ENCODE data around the gene RPA1.
"Not testable (repeated sequence)": the region's sequence is repeated elsewhere in the genome, so short reads cannot be mapped to it uniquely, and the experiment has no call there.

The RPA1 gene

GRCh38 chr17:1890758-1891450 lies 61.1 kb downstream of the RPA1 start:
- TF ChIP-seq POLR2AphosphoS5 (IDR thresholded peaks at IDR 0.05; ENCODE audit: low read depth, low read length) (no peak), POLR2A (IDR thresholded peaks at IDR 0.05; ENCODE audit: low read depth, low read length) (no peak), TAF1 (IDR thresholded peaks at IDR 0.05; ENCODE audit: borderline replicate concordance, low read depth, low read length) (no peak)
- DNase-seq (ENCODE audit: insufficient read length) = no peak
- FAIRE-seq = no peak

GRCh38 chr17:1894753-1895339 lies 65.0 kb downstream of the RPA1 start:
- no peak for TF ChIP-seq TAF1 (IDR thresholded peaks at IDR 0.05; ENCODE audit: borderline replicate concordance, low read depth, low read length)
- TF ChIP-seq POLR2A (IDR thresholded peaks at IDR 0.05; ENCODE audit: low read depth, low read length) = no peak
- TF ChIP-seq POLR2AphosphoS5 (IDR thresholded peaks at IDR 0.05; ENCODE audit: low read depth, low read length) = no peak
- FAIRE-seq (no peak), DNase-seq (ENCODE audit: insufficient read length) (no peak)

DNA sequence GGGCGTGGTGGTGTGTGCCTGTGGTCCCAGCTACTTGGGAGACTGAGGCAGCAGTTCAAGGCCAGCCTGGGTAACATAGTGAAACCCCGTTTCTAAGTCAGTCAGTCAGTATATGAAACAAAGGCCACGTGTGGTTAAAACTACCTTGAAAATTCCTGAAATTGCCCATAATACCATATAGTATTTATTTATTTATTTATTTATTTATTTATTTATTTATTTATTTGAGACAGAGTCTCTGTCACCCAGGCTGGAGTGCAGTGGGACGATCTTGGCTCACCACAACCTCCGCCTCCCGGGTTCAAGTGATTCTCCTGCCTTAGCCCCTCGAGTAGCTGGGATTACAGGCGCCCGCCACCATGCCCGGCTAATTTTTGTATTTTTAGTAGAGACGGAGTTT lies 65.7 kb downstream of the RPA1 start:
- not testable (repeated sequence) for FAIRE-seq; DNase-seq (ENCODE audit: insufficient read length)

DNA sequence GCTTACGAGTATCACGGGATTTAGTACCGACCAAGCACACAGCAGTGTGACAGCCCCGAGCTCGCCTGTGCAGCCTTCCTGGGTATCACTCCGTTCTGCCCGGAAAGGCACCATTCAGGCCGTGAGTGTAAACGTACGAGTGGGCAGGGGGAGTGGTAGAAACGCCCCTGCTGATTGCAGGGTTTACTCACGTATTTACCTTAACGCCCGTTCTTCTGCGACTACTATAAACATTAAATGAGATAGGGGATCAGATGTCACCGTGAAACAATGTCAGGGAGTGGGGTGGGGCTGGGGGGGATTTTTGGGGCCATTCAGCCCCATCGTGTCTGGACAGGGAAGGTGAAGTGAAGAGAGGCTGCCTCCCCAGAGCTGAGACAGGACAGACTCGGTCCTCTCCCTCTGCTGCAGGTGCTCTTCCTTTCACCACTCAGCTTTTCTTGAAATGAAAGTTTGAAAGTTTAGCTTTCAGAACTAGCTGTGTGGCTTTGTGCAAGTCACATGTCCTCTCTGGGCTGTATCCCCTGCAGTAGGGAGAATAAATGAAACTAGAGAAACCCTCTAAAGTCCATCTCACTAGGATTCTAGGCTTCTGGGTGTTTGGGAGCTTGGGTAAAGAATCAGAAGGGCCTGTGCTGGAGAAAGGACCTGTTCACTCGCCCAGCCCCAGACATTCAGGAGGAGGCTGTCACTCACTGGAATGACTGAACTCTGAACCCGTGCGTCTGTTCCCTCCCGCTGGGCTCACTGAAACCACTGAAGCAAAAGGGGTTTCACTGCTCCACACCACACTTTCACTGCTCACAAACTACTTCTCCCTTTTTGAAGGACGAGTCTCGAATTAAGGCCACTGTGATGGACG lies 66.7 kb downstream of the RPA1 start:
- FAIRE-seq = peak; percentile 93
- no peak for TF ChIP-seq POLR2A (IDR thresholded peaks at IDR 0.05; ENCODE audit: low read depth, low read length)
- DNase-seq (ENCODE audit: insufficient read length) = peak; percentile 35

- FAIRE-seq (no peak), DNase-seq (ENCODE audit: insufficient read length) (no peak)
- TF ChIP-seq POLR2A (IDR thresholded peaks at IDR 0.05; ENCODE audit: low read depth, low read length) = no peak
Measured at GRCh38 chr17:1897105-1897656, 67.4 kb downstream of the RPA1 start.

GRCh38 chr17:1898332-1898731 lies 68.5 kb downstream of the RPA1 start:
- DNase-seq (ENCODE audit: insufficient read length) = no peak
- FAIRE-seq = no peak
- no peak for TF ChIP-seq POLR2AphosphoS5 (IDR thresholded peaks at IDR 0.05; ENCODE audit: low read depth, low read length)
- TF ChIP-seq POLR2A (IDR thresholded peaks at IDR 0.05; ENCODE audit: low read depth, low read length) = no peak
- no peak for TF ChIP-seq TAF1 (IDR thresholded peaks at IDR 0.05; ENCODE audit: borderline replicate concordance, low read depth, low read length)

GRCh38 chr17:1898872-1899271 lies 69.1 kb downstream of the RPA1 start:
- TF ChIP-seq POLR2AphosphoS5 (IDR thresholded peaks at IDR 0.05; ENCODE audit: low read depth, low read length) = no peak
- TF ChIP-seq POLR2A (IDR thresholded peaks at IDR 0.05; ENCODE audit: low read depth, low read length) = no peak
- TF ChIP-seq TAF1 (IDR thresholded peaks at IDR 0.05; ENCODE audit: borderline replicate concordance, low read depth, low read length) = no peak
- FAIRE-seq (no peak), DNase-seq (ENCODE audit: insufficient read length) (no peak)

DNA sequence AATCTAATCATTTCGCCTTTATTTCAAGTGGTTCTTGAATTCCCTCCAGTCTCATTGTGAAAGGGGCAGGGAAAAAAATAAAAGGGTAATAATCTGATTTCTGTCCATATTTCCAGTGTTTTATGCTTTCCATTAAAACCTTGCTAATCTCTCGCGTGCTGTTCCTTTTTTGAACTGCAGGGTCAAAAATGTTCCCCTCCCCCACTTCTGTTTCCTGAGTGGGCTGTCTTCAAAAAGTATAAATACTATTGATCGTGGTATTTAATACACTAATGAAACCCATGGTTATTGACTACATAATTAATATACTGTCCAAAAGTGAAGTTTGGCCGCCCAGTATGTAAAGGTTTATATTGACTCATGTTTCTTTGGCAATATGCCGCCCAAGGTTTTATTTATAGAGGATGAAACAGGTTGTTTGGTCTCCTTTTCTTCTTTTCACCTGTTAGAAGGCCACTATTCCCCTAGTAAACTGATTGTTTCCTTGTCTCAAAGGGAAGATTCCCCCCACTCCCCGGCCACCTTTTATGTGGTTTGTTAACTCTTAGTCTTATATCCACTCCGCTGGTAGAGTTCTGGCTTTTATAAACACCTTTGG lies 69.7 kb downstream of the RPA1 start:
- TF ChIP-seq POLR2A (IDR thresholded peaks at IDR 0.05; ENCODE audit: low read depth, low read length) (no peak), POLR2AphosphoS5 (IDR thresholded peaks at IDR 0.05; ENCODE audit: low read depth, low read length) (no peak), TAF1 (IDR thresholded peaks at IDR 0.05; ENCODE audit: borderline replicate concordance, low read depth, low read length) (no peak)
- FAIRE-seq = no peak

DNA sequence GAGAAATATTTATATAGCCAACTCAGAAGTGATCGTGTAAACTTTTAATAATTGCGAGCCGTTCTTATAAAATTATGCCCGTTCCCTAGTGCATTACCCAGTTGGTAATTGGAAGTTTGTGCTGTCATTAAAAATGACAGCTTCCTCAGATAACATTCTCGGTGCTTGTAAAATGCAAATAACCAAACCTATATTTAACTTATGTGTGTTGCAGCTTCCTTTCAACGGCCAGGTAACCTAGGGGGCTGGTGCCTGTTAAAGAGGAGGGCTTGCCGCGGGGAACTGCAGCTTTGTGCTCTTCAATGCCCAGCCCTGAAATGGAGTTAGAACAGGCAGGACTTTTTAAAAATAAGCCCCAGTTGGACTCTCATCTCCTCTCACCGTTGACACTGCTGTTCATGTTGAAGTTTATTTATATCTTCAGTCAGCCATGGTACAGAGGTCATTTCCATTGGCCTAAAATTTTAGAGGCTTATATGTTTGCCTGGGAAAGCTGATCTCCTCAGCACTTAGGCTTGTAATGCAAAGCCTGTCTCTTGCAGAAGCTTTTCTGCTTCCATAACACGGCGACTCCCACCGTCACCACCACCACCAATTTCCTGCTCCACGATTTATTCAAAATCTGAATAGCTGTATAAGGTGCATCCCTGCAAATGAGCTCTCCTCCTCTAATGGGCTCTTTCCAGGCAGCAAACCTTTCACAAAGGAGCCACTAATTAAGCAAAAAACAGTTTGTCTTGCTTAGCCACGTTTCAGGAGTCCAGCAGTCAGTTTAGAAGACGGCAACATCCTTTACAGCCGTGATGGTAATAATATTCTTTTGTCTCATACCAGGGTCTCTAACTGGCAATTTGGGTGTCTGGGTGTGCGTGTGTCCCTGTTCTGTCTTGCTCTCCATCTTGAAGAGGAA lies 74.7 kb downstream of the RPA1 start:
- TF ChIP-seq POLR2A (IDR thresholded peaks at IDR 0.05; ENCODE audit: low read depth, low read length) (no peak), POLR2AphosphoS5 (IDR thresholded peaks at IDR 0.05; ENCODE audit: low read depth, low read length) (no peak), TAF1 (IDR thresholded peaks at IDR 0.05; ENCODE audit: borderline replicate concordance, low read depth, low read length) (no peak)
- FAIRE-seq = peak; percentile 83
- DNase-seq (ENCODE audit: insufficient read length) = peak; percentile 27

More for the DNA sequence above, 69.7 kb downstream of the RPA1 start:
- no peak for DNase-seq (ENCODE audit: insufficient read length)

- TF ChIP-seq TAF1 (IDR thresholded peaks at IDR 0.05; ENCODE audit: borderline replicate concordance, low read depth, low read length) = no peak
- TF ChIP-seq POLR2A (IDR thresholded peaks at IDR 0.05; ENCODE audit: low read depth, low read length) = no peak
- no peak for TF ChIP-seq POLR2AphosphoS5 (IDR thresholded peaks at IDR 0.05; ENCODE audit: low read depth, low read length)
- FAIRE-seq (no peak), DNase-seq (ENCODE audit: insufficient read length) (no peak)
Measured at GRCh38 chr17:1905190-1905913, 75.5 kb downstream of the RPA1 start.
